CD4-positive, alpha-beta T cell treated with Interleukin-15 for 1 hour (primary cell): Measurements from ENCODE around the gene EHBP1.

Experiments
- DNase-seq: peaks from one replicate; pipeline ENCODE4 v3.0.0-alpha.2; 2020

Gene EHBP1

DNA sequence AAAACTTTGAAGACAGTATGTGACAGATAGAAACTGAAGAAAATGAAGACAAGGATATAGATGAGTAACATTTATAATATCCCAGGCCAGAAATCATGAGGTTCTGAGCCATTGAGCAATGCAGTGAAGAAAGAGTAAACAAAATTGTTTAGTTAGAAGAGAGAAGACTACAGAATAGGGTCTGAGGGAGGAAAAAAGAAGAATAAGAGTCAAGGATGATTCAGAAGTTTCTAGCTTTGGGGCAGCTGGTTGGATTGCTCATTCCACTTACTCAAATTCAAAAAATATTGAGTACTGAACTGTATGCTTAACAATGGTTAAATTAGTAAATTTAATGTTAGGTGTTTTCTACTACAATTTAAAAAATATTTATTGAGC lies 190.1 kb downstream of the EHBP1 start:
- DNase-seq, result no peak

- no peak for DNase-seq
Observed at GRCh38 chr2:62897187-62897827, 191.8 kb downstream of the EHBP1 start.

GRCh38 chr2:62904344-62904743 lies 198.8 kb downstream of the EHBP1 start:
- no peak for DNase-seq

DNA sequence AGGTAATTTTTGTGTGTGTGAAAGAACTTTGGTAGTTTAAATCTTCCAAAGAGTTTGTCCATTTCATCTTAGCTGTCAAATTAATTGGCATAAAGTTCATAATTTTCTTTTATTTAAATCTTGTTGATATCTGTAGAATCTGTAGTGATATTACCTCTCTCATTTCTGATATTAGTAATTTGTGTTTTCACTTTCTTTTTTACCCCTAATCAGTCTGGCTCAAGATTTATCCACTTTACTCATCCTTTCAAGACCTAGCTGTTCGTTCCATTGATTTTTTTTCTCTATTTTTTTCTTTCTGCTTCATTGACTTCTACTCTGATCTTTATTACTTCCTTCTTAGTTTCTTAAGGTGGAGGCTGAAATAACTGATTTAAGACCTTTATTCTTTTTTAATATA lies 202.6 kb downstream of the EHBP1 start:
- no peak for DNase-seq

DNA sequence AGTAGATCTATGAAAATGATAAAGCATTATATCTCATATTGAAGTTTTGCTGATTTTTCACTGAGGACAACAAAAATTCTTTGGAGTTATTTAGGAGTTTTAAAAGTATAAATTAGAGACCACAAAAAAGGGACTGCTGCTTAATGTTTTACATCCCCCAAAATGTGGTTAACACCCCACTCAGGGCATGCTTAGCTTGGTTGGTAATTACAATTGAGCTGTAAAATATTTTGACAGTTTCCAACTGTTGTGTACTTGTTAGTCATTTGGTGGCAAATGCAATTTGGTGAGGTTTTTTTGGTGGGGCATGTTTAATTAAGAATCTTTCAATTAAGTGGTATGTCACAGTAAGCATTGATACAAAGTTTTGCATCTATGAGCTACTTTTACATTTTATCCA lies 207.8 kb downstream of the EHBP1 start:
- DNase-seq, result no peak

DNA sequence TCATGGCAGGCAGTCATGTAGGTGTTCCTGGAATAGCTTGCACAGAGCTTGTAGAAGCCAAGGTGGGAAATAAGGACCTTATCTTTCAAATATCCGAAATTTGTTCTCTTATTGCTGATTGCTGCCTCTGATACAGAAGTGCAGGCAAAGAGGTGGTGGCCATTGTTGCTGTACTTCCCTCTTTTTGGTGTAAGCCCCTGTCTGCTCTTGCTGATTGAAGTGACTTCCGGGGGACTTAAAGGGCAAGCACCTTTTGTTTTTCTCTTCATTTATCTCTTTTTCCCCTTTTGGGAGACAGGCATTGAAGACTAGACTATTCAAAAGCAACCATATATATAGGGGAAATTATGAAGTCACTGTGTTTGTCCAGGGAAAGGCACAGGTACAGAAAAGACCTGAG lies 213.5 kb downstream of the EHBP1 start:
- DNase-seq, result no peak

GRCh38 chr2:62920070-62920469 lies 214.6 kb downstream of the EHBP1 start:
- DNase-seq, result no peak

DNA sequence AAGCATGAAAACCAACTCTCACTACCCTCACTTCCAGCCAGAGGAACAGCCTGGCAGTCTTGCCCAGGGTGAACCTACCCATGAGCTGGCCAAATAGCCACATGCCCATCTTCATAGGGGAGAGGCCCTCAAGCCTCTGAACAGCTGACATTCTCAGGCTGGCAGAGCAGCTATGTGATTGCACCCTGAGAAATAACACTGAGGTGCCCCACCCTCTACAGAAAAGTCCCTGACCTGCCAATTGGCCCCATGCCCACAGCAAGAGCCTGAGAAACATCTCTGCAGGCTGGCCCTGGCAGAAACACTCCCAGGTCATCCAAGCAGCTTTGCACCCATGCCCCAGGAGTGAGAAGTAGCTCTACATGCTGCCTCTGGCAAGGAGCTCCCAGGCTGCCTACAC lies 217.7 kb downstream of the EHBP1 start:
- DNase-seq, result no peak

- DNase-seq, result no peak
Observed at GRCh38 chr2:62923881-62924280, 218.4 kb downstream of the EHBP1 start.

- DNase-seq, result no peak
Observed at GRCh38 chr2:62928015-62928414, 222.5 kb downstream of the EHBP1 start.

GRCh38 chr2:62931536-62931935 lies 226.0 kb downstream of the EHBP1 start:
- no peak for DNase-seq

DNA sequence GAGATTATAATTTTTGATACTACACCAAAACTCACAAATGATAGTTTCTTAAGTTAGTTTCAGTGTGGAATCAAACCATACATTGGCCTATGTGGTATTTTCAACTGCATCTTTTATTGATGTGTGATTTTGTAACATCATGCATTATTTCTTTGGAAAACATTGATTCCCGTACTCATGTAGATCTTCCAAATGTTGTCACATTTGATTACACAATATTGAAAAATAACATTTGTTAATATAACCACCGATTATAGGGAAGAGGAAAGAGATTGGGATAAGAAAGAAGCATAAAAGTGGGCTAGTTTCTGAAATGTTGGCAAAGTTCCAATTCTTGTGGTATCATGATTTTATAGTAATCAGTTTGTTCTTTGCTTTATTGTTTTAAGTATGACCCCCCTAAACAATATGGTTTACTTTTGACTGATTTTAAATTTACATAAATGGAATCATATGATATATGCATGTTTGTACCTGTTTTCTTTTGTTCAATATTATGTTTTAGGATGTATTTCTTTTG lies 227.9 kb downstream of the EHBP1 start:
- no peak for DNase-seq

DNA sequence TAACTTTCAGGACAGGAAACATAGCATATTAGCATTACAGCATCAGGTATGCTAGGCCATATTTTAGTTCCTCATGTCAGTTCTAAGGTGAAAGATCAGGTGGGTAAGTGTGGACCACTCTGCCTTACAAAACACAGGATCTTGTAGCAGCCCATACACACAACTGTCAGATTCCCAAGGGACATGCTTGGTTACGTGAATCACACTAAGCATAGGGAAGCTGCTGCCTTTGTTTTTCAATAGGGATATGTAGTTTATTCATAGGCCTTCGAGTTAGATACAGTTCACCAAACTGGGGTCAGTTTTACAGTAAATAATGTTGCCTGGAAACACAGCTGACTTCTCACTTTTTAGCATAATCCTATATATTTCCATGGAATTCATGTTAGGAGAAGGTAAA lies 229.0 kb downstream of the EHBP1 start:
- DNase-seq, result no peak

DNA sequence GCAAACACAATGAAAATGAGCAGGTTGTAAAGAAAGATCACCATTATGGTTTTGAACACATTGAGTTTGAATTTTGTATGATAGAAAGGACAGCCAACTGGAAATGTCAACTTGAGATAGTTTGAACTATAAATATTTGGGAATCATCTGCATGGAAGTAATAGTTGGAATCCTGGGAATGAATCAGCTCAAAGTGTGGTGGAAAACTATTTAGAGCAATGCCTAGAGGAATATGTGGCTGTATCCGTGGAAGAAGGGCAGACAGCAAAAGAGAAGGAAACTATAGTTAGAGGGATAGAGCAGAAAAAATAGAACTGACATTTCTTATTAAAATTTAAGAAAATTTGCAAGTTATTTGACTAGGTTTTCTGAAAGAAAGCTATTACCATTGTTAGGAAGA lies 232.6 kb downstream of the EHBP1 start:
- no peak for DNase-seq

DNA sequence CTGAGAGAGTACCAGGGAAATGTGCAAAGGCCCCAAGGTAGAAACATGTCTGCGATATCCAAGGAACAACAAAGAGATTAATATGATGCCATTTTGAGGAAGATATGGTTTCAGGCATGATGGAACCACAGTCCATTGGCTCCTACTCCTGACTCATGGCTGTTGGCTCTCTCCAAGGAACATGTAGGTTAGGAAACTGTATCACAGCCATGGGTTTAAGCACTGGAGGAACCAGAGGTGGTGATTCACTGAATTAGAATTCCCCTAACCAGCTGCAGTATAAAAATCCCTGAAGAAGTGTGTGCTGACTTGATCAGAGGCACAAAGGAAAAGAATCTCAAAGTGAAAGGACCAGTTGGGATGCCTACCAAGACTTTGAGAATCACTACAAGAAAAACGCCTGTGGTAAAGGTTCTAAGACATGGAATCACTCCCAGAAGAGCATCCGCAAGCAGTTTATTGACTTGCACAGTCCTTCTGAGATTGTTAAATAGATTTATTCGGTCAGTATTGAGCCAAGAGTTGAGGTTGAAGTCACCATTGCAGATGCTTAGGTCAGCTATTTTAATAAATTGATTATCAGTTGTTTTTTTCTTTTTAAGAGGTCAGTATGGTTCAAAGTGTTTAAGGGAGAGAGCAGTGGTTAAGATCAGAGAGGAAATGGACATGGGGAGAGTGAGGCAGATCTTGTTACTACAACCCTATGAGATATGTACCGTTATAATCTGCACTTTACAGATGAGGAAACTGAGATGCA lies 234.4 kb downstream of the EHBP1 start:
- DNase-seq, result no peak

- no peak for DNase-seq
Observed at GRCh38 chr2:62940697-62941096, 235.2 kb downstream of the EHBP1 start.

DNA sequence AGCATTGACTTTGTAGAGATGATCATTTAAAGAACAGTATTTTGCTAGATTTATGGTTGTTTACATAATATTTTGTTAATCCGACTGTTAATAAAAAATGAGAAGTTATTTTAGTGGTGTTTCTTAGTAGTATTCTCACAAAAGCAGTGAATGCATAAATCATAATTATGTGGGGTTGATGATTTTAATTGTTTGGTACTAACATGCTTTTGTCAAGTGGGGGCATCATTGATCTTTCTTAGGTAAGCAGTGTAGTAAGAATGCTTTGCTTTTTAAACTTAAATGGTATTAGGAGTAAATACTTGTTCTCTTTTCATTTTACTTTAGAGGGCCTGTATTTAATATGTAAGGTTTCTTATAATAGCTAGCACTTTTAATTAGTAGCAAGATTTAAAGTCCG lies 235.9 kb downstream of the EHBP1 start:
- DNase-seq, result no peak

GRCh38 chr2:62944362-62944761 lies 238.8 kb downstream of the EHBP1 start:
- DNase-seq, result no peak

DNA sequence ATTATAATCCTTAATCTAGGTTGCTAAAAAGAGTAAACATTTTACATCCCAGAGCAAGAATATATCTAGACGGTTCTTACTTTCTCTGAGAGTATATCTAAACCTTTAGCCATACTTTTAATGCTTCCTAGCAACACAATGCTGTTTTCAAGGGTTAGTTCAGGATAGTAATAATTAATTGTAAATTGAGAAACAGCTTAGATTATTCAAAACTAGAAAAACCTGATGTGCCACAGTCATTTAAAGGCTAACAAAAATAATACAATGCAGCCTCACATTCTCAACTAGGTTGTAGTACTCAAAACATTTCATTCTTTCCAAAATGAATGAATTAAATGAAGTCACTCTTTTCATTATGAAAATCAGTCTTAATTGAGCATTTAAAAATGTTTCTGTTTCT lies 241.9 kb downstream of the EHBP1 start:
- DNase-seq, result no peak

DNA sequence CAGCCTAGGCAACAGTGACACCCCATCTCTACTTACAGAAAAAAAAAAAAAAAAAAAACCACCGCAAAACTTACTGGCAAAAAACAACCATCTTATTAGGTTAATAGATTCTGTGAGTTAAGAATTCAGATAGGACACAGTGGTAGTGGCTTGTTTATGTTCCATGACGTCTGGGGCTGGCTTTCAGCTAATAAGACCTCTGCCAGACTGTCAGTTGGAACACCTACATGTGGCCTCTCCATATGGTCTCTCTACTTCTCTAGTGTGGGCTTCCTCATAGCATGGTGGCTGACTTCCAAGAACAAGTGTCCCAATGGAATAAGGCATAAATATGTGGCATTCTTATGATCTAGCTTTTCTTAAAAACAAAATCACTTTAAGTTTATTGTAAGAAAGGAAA lies 251.1 kb downstream of the EHBP1 start:
- DNase-seq, result no peak

- DNase-seq, result no peak
Observed at GRCh38 chr2:62958206-62958605, 252.7 kb downstream of the EHBP1 start.

GRCh38 chr2:62964050-62964449 lies 258.5 kb downstream of the EHBP1 start:
- no peak for DNase-seq

- no peak for DNase-seq
Observed at GRCh38 chr2:62964671-62965070, 259.2 kb downstream of the EHBP1 start.

DNA sequence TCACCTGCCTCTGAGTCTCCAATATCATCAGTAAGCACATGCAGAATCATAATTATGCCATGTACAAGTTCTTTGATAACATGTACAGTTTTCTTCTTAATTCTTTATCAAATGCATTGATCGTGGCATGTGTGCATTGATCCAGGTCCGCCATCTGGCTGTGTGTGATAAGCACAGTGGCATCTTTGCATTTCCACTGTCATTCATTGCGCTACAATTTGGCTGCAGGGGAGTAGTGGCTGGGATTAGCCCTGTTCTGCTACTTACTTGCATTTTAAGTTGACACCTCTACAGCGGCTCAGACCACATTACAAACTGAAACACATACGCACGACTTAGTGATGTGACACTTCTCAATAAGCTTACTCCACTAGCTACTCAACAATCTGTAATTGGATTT lies 261.5 kb downstream of the EHBP1 start:
- no peak for DNase-seq

GRCh38 chr2:62968168-62968567 lies 262.7 kb downstream of the EHBP1 start:
- DNase-seq, result no peak
